Hematopoietic multipotent progenitor cell treated with erythropoietin and hydrocortisone succinate and interleukin-3 and kit ligand, for 6 days (in vitro differentiated cells): ENCODE measurements around the gene RBBP5.

Experiments used
- DNase-seq: peaks from one replicate; pipeline ENCODE4 v3.0.0-alpha.2; 2015

RBBP5 gene

DNA sequence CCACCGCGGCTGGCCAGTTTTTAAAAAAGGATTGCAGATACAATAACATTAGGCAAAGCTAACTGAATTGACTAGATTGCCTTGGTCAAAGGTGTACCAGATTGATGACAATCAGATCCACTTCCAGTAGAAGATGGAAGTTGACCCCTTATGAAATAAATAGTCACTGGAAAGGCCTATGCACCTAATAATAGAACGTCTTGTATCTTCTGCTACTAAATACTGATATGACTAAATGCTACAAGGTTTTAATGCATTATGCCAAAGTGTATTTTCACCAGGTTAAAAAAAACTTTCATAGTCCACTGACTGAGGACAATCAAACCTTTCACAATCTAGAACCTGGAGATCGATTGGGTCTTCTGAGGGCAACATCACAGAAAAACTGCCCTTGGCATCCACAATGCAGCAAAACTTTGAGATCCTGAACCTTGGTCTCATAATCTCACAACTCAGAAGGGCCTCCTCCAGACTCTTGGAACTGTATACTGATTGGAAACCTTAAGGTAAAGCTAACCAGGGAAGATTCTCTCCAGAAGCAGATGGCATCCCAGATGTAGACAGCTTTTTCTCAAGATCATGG, 7.8 kb upstream of the RBBP5 start:
- DNase-seq = no peak

DNA sequence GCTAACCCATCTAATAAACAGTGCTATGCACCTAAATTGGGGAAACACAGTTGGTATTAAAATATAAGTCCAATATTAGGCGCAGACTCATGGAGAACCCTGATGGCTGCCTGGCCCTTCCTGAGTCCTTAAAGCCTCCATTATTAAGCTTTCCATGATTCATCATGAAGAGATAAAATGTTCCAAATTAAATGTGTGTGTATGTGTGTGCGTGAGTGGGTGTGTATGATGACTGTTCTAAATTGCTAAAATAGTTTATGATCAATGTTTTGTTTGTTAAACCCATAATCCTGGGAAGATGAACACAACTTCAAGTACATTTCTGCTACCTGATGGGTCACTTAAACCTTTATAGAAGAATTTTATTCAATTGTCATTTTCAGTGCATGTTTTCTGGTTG, 6.3 kb upstream of the RBBP5 start:
- DNase-seq = no peak

DNA sequence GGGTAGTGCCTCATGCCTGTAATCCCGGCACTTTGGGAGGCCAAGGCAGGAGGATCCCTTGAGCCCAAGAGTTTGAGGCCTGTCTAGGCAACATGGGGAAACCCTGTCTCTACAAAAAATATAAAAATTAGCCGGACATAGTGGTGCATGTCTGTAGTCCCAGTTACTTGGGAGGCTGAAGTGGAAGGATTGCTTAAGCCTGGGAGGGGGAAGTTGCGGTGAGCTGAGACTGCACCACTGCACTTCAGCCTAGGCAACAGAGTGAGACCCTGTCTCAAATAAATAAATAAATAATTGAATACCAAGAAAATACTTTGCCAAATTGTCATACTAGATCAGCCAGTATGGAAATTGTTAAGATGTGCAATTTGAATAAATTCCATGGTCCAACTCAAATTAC, 5.9 kb upstream of the RBBP5 start:
- no peak for DNase-seq

DNA sequence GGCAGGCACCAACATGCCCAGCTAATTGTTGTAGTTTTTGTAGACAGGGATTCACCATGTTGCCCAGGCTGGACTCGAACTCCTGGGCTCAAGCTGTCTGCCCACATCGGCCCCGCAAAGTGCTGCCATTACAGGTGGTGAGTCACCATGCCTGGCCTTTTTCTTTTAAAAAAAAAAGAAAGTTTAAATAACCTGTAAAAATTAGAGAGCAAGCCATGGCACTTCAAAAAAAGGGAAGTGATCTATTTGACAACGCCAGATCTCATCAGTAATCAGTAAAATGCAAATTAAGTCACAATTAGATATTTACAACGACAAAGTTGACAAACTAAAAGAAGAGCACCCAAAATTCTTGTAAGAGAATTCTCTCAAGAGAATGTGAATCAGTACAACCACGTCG, 2.9 kb upstream of the RBBP5 start:
- no peak for DNase-seq

GRCh38 chr1:205122489-205122882, 708 bp upstream of the RBBP5 start:
- DNase-seq = no peak

GRCh38 chr1:205118752-205119151, 3.0 kb downstream of the RBBP5 start:
- DNase-seq = peak; percentile 57

DNA sequence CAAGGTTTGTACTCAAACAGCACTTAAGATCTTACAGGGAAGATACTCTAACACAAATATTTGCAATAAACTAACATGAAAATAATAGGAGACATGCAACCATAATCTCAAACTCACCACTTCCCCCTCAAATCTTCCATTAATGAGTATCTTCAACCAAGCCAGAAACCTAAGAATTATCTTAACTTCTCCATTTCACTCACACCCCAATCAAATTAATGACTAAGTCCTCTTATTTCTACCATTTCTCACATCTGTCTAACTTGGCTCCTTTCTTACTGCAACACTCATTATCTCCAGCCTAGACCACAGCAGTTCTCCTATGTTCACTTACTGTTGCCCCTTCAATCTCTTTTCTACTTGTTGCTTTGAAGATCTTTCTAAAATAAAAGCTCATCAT, 10.4 kb downstream of the RBBP5 start:
- DNase-seq = no peak

DNA sequence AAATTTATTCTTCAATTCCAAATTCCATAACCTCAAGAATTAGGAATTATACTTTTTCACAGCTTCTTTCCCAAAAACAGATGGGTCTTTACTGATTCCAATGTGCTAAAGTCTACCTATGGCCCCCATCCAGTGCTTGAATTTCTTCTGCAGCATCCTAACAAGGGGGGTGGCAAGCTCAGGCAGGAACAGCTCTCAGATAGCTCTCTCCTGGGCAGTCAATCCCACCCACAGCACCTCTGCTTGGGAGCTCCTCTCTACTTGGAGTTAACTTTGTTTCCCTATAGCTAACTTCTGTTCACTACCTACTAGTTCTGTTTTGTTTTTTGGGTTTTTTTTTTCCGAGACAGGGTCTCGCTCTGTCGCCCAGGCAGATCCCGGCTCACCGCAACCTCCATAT, 12.1 kb downstream of the RBBP5 start:
- DNase-seq = no peak

DNA sequence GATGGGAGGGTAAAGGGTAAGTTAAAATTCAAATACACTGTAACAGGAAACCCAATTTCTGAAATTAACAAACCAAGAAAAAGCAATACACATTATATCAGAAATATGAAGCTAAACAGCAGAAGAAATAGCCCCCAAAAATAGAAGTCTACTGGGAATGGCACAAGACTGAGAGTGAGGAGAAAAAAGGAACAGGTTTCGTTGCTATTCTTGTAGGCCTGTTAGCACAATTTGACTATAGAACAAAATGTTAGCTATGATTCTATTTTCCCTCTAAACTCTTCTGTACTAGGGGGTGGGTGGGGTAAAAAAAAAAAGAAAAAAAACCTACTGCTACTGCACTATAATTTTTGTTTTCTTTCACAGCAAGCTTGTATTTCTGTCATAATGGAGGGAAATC, 12.5 kb downstream of the RBBP5 start:
- no peak for DNase-seq

DNA sequence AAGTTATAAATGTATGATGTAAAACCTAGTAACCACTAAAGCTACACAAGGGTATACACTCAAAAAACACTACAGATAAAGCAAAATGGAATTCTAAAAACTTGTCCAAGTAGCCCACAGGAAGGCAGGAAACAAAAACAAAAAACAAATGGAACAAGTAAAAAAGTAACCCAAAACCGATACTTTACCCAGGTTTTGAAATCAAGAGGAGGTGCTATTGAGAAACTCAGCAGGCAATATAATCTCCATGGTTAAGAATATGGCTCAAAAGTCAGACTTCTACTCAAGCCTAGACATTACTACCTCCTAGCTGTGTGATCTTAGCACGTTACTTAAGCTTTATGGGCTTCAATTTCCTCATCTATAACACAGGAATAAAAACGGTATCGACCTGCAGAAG, 13.3 kb downstream of the RBBP5 start:
- no peak for DNase-seq

- DNase-seq = no peak
Measured at GRCh38 chr1:205107327-205107726, 14.5 kb downstream of the RBBP5 start.

DNA sequence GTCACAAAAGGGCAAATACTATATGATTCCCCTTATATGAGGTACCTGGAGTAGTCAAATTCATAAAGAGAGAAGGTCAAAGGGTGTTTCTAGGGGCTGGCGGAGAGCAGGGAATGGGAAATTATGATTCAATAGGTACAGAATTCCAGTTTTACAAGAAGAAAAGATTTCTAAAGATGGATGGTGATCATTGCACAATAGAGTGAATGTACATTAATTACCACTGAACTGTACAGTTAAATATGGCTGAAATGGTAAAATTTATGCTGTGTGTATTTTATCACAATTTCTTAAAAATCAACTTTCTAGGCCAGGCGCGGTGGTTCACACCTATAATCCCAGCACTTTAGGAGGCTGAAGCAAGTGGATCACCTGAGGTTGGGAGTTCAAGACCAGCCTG, 19.4 kb downstream of the RBBP5 start:
- no peak for DNase-seq

GRCh38 chr1:205098242-205098641, 23.5 kb downstream of the RBBP5 start:
- DNase-seq = no peak

DNA sequence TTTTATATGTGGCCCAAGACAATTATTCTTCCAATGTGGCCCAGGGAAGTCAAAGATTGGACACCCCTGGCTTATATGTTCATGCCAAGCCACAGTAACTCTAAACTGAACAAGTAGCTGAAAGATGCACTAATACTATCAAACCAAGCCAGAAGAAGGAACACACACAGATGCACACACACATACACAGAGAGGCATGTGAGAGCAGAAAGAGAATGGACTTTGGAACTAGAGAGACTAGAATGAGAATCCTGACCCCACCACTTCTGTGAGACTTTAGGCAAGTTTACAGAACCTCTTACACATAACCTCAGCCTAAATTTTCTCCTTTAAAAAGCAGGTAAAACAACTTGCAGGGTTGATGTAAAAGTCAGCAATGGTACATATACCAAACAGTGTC, 26.4 kb downstream of the RBBP5 start:
- no peak for DNase-seq

DNA sequence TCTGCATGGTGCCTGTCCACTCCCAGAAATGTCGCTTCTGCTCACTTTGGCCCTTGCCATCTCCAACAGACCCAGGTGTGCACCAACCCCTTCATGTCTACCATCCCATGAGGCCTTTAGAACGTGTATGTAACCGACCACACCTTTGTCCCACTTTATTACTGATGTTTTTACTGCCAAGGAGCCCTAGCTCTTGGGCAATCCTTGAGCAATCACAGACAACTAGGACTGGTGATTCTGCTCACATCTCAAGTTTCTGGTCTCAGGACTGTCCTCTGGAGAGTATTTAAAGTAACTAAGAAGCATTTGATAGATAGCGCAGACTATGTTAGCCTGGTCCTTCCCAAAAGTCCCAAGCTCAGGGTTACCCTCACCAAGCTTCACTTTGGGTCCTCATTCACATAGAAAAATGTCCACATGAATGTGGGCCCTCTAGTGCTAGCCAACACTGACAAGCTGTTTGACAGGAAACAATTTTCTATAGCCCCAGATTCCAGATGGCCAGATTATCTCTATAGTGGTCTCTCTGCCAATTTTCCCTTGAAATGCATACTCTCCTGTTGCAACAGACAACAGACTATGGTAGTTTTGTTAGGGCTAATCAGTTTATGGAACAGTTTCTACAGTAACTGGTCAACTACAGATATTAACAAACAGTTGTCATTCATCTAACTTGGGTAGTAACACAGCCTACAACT, 30.6 kb downstream of the RBBP5 start:
- DNase-seq = no peak

DNA sequence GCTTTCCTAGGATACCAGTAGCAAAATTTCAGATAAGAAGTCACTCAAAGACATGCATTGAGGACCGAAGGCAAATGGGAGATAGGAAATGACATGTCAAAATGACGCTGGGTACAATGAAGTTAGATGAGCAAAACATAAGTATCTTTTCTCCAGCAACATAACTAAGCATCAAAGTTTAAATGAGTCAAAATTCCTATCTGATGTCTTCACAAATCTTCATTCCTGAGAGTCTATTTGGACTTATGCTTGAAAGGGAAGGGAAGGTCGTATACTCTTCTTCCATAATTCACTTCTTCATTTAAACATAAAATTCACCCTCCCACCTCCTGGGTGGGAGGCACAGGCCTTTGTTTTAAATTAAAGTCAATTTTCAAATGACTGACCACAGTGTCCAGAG, 33.4 kb downstream of the RBBP5 start:
- no peak for DNase-seq

DNA sequence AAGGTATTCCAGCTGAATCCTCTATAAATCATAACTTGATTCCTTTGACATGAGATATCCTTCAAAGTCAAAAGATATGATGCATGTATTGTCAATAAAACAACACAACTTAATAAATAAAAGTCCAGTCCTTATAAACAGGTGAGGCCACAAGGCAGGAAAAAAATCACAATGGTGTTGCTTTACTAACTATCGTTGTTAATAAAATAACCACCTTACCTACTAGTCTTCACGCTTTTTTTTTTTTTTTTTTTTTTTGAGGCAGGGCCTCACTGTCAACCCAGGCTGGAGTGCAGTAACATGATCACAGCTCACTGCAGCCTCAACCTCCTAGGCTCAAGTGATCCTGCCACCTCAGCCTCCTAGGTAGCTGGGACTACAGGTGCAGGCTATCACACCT, 37.4 kb downstream of the RBBP5 start, which contains the start of gene TMEM81:
Gene TMEM81, minus strand, starts transcription at position 101 of the 400 bp plus-strand sequence. CDS start 140 bp downstream, outside the sequence.
- no peak for DNase-seq

GRCh38 chr1:205082431-205082830, 39.3 kb downstream of the RBBP5 start:
- no peak for DNase-seq

GRCh38 chr1:205077934-205078311, 43.9 kb downstream of the RBBP5 start:
- no peak for DNase-seq

DNA sequence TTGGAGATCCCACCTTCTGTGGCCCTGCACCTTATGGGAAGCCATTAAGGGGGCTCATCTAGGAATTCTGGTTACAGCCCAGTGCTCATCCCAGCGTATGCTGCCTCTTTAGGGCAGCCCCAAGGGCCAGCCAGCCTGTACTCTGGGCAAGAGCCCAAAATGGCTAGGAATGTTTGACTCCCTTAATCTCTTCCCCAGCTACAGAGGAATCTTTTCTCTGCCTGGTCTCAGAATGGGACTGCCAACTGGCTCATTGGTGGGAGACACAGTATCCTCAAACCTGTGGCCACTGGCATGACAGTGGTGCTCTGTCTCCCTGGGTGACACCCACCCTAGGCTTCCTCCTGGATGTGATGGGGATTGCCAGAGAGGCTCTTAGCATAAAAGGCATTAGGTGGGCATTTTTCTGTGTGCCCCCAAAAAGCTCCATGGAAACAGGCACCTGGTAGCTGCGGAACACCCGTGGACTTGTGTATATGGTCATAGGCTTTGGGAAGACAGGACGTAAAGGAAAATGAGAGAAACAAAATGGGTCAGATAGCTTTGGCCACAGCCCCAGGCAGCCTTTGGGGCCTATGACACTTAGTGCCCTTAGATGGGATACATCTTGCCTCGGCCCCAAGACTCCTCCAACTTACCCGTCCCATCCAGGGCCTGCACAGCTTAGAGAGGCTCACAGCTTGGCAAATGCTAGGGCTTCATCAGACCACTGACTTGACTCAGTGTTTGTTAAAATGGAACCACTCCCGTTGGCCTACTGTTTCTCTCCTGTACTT, 44.4 kb downstream of the RBBP5 start:
- DNase-seq = no peak

DNA sequence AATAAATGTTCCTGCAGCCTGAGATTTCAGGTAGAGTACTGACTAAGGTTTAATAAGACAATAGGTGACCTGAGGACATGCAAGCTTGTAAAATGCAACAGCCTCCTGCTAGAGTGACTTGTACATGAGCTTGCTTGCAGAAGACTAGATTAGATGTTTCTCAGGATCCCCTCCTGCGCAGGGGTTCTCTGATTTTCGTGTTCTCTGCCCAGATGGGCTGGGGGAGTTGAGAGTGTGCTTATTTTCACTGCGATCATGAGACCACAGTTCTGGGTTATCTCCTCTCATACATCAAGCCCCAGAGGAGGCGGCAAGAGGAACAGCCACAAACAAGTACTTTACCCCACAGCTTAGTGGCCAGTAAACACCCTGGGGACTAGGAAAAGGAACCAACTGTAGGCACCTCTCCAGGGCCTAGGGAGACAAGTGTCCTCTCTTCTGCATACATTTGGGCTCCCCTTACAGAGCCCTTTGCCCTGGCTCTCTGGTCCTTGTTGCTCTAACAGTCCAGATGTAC, 45.5 kb downstream of the RBBP5 start:
- peak; percentile 33 for DNase-seq

- no peak for DNase-seq
Measured at GRCh38 chr1:205075642-205076155, 46.1 kb downstream of the RBBP5 start.

DNA sequence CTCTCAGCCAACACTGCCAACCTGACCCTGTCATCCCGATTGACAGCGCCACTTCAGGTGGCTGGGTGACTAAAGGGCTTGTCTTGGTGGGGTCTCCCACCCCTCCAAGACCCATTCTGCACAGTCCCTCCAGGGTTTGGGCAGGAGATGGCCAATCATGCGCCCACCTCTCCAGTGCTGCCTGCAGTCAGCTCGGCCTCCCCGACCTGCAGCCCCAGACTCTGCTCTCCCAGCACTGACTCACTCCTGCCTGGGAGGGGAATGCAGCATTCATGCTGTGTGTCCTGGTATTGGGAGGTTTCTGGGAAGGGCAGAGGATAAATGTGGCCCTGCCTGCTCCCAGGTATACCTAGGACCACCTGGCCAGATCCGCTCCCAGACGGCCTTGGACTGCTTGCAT, 47.3 kb downstream of the RBBP5 start:
- DNase-seq = no peak

DNA sequence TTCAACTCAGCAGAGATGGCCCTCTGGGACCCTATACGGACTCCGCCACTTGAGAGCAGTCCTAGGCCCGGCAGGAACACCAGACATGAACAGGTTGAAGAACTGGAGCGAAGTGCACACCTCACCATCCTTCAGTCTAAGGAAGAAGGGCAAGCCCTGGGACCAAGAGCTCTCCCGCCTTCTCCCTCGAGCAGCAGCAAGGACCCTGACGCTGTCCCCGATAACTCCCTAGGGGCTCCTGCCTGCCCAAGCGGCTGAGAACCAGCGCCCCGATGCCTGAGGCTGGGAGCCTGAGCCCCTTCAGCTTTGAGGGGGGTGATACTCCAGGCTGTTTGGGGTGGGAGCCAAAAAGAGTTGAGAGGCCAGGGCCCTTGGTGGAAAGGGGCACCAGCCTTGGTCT, 47.7 kb downstream of the RBBP5 start:
- no peak for DNase-seq
